Measurements from ENCODE around the gene APBB2. TPM values are rescaled to one million over a fixed set of nuclear protein-coding genes. Genes with fewer than 3 reads are reported as not detected.

The APBB2 gene
- total and polyA plus RNA-seq, 8 donors, result 42.5 to 94.8 (median 53.8) TPM

DNA sequence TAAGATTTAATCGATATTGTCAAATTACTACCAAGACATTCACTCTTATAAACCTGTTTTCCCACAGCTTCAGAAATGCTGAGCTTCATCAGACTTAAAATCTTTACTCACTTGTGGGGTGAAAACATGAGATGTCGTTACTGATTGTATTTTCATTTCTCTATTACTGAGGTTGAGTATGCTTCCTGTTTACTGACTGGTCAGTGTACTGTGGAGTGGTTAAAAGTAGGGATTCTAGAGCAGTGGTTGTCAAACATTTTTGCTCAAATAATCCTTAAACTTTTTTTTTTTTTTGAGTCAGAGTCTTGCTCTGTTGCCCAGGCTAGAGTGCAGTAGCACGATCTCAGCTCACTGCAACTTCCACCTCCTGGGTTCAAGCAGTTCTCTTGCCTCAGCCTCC, 414.3 kb downstream of the APBB2 start:
- Histone ChIP-seq H3K4me1 (no peaks in the 10 kb centered on the region), H3K36me3 (no peaks in the 10 kb centered on the region), H3K27me3 (no peaks in the 10 kb centered on the region), H3K27ac (no peak overlapping the region), H3K4me3 (no peak overlapping the region), H3K9me3 (no peaks in the 10 kb centered on the region)
- no peak for DNase-seq
- ATAC-seq, result no peak
- intact Hi-C loops (cut with DNase I), result no loop called here
- TF ChIP-seq, protein P1, sequence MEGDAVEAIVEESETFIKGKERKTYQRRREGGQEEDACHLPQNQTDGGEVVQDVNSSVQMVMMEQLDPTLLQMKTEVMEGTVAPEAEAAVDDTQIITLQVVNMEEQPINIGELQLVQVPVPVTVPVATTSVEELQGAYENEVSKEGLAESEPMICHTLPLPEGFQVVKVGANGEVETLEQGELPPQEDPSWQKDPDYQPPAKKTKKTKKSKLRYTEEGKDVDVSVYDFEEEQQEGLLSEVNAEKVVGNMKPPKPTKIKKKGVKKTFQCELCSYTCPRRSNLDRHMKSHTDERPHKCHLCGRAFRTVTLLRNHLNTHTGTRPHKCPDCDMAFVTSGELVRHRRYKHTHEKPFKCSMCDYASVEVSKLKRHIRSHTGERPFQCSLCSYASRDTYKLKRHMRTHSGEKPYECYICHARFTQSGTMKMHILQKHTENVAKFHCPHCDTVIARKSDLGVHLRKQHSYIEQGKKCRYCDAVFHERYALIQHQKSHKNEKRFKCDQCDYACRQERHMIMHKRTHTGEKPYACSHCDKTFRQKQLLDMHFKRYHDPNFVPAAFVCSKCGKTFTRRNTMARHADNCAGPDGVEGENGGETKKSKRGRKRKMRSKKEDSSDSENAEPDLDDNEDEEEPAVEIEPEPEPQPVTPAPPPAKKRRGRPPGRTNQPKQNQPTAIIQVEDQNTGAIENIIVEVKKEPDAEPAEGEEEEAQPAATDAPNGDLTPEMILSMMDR (IDR thresholded peaks at IDR 0.05), result no peak

DNA sequence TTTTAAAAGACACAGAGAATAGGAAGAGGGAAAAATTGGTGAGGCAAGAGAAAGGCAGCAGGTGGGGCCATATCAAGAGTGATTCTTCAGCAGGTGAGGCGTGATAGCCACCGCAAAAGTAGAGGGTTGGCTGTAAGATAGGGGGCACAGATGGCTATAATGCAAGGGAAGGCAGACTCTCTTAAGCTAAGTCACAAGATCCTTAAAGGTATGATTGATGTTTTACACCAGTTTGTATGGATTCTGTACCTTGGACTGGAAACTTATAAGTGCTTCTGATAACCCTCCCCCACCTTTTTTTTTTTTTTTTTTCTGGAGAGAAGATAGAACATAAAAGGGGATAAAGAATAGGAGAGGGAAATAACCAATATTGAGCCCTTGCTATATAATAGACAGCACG, 424.6 kb downstream of the APBB2 start:
- Histone ChIP-seq H3K4me3 (no peak overlapping the region), H3K27me3 (no peaks in the 10 kb centered on the region), H3K9me3 (no peaks in the 10 kb centered on the region), H3K36me3 (no peaks in the 10 kb centered on the region), H3K4me1 (peaks cover 0 to 16% of the 10 kb centered on the region in 2 donors), H3K27ac (no peak overlapping the region)
- TF ChIP-seq, protein P1 (IDR thresholded peaks at IDR 0.05), result no peak
- intact Hi-C loops (cut with DNase I), result no loop called here
- DNase-seq (no peak), ATAC-seq (no peak)

DNA sequence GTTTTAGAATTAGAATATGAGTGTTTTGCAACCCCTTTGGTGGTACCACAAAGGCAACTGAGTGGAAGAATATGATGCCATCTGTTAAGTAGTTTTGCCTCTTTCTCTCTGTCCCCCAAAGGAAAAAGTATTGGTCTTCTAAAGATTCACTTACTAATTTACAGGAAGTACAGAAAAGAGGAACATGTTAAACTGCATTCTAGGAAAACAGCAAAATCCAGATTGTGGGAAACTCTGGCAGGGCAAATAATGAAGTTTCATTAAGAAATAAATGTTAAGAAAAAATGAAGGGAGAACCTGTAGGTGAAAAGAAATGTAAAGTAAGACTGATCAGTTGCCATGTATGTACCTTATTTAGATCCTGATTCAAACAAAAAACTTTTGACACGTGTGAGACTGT, 425.3 kb downstream of the APBB2 start:
- intact Hi-C loops (cut with DNase I), result no loop called here
- DNase-seq (no peak), ATAC-seq (no peak)
- no peaks in the 10 kb centered on the region for H3K27me3 ChIP-seq
- peaks cover 0 to 16% of the 10 kb centered on the region in 2 donors for H3K4me1 ChIP-seq
- peak overlapping the region in 1 of 2 donors; percentile 5 for H3K27ac ChIP-seq
- no peak overlapping the region for H3K4me3 ChIP-seq
- no peaks in the 10 kb centered on the region for H3K9me3 ChIP-seq
- TF ChIP-seq, protein P1 (IDR thresholded peaks at IDR 0.05), result no peak
- no peaks in the 10 kb centered on the region for H3K36me3 ChIP-seq

DNA sequence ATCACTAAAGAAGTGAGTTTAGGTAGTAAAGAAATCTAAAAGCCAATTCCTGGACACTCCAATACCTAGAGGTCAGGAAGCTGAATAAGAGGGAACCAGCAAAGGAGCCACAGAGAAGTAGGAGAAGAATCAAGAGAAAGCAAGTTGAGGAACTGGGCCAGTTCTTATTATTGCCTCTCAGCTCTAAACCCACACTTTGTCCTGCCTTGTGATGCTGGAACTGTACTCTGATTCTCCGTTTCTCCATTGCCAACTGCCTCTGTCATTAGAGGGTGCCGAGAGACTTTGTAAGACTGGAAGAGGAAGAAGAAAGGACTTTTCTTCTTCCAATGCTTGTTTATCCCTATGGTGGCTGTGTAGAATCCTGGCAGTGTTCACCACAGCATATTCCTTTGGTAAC, 426.0 kb downstream of the APBB2 start:
- Histone ChIP-seq H3K9me3 (no peaks in the 10 kb centered on the region), H3K27ac (peak overlapping the region in 1 of 2 donors; percentile 5), H3K36me3 (no peaks in the 10 kb centered on the region), H3K27me3 (no peaks in the 10 kb centered on the region), H3K4me3 (no peak overlapping the region), H3K4me1 (peaks cover 0 to 16% of the 10 kb centered on the region in 2 donors)
- TF ChIP-seq, protein P1 (IDR thresholded peaks at IDR 0.05), result no peak
- ATAC-seq, result peak; percentile 44
- no peak for DNase-seq
- intact Hi-C loops (cut with DNase I), result no loop called here

DNA sequence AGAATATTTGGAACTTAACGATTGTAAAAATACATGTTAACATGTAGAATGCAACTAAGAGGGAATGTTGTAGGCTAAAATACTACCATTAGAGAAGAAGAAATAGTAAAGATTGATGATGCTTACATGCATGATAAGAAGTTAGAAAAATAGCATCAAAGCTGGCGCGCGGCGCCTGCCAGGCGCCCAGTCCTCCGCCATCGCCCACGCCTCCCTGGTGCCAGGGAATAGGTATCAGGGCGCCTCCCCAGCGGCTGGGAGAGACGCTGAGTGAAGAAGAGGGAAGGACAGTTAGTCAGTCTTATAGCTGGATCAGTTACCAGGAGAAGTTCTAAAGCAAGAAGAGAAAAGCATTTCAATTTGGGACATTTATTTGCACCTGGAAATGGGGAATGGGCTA, 428.6 kb downstream of the APBB2 start:
- intact Hi-C loops (cut with DNase I), result no loop called here
- DNase-seq (no peak), ATAC-seq (no peak)
- H3K36me3 ChIP-seq, result no peaks in the 10 kb centered on the region
- TF ChIP-seq, protein P1 (IDR thresholded peaks at IDR 0.05), result no peak
- H3K9me3 ChIP-seq, result no peaks in the 10 kb centered on the region
- no peaks in the 10 kb centered on the region for H3K27me3 ChIP-seq
- H3K27ac ChIP-seq, result no peak overlapping the region
- H3K4me3 ChIP-seq, result no peak overlapping the region
- H3K4me1 ChIP-seq, result peaks cover 0 to 16% of the 10 kb centered on the region in 2 donors
